ENCODE results near the gene SHB.
A peak's percentile ranks its signal among the peaks of the same experiment; 100 is the strongest.

SHB gene

GRCh38 chr9:38004809-38005560 lies 64.0 kb downstream of the SHB start:
- DNase-seq: no peak

GRCh38 chr9:38003946-38004808 lies 64.8 kb downstream of the SHB start:
- no peak for DNase-seq

DNA sequence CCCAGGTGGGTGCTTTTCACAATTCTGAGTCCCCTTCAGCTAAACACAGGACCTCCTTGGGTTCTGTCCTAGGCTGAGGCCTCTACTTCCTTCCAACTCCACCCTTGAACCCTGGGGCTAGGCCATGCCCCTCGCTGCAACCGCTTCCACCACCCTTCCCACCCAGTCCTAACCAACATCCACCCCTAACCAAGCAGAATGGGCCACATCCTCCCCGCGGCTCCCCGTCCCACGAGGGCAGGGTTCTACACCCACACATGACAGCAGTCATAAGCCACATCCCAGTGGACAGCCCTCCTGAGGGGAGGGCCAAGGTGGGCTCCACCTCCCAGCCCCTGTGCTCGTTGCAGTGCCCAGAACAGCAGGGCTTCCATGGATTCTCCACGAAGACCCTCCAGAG lies 65.8 kb downstream of the SHB start:
- DNase-seq: no peak

DNA sequence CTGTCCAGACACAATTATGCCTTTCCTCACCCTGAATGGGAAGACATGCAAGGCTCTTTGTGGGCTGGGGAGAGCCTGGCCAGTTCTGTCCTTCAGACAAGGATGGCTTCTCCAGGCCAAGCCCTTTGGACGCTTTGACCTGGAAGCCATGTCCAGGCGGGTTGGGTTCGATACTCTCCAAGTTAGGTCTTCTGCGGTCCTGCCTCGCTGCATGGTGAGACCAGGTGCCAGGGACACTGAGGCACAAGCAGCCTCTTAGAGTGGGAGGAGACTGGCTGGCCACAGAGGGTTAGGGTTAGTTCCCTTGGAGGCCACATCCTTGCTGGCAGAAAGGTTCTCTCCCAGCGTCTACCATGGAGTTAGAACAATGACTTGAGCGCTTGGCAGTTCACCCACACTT lies 67.6 kb downstream of the SHB start:
- no peak for DNase-seq

GRCh38 chr9:38000735-38001134 lies 68.3 kb downstream of the SHB start:
- no peak for DNase-seq

- no peak for DNase-seq
These were observed 68.7 kb downstream of the SHB start for GRCh38 chr9:38000332-38000731.

- DNase-seq: no peak
These were observed 69.3 kb downstream of the SHB start for GRCh38 chr9:37999588-38000189.

- DNase-seq: no peak
These were observed 70.0 kb downstream of the SHB start for GRCh38 chr9:37998881-37999587.

DNA sequence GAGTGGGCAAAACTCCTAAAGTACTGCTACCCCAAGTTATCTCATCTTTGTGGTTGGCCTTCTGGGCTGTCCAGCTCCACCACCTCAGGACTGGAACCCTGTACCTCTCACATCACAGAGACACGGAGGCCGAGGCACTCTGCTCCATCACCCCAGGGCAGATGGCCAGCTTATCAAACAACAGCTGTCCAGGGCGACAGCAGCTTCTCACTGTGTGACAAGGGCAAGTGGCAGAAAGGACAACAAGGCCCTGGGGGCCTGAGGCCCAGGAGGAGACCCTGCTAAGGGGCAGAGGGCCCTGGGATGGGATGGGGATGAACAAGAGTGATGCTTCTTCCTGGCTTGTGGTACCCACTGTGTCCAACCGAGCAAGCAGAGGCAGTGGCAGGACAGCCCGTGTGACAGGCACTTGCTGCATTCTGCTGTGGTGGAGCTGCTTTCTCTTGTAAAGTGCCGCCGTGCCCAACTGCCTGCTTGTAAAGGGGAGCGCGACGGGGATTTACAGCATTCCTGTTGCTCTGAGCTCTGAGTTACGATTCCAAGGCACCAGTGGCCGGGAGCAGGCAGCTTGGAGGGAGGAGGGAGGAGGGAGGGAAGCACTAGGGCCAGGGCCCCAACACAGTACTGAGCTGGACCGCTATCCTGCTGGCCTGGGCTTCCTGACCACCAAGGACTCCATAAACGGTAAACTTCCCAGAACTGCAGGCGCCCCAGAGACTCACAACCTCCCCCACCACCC lies 71.2 kb downstream of the SHB start:
- no peak for DNase-seq

DNA sequence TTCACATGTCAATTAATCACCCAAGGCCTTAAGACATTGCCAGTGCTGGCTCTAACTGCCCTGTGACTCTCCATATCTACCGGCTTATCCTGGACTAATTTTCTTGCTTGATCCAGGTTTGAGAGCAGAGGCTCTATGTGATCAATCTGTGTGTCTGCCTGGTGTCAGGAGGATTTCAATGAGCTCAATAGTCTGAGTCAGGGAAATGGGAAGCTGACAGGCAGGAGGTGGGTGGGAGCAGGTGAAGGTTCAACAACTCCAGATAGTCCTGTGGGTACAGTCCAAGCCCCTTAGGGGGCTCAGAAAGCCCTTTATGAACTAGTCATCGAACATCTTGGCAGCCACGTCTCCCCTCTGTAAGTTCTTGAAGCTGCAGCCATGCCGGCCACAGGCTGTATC lies 72.2 kb downstream of the SHB start:
- no peak for DNase-seq

GRCh38 chr9:37995961-37996818 lies 72.8 kb downstream of the SHB start:
- DNase-seq: peak; percentile 9 to 41

- no peak for DNase-seq
These were observed 73.7 kb downstream of the SHB start for GRCh38 chr9:37995348-37995737.

- DNase-seq: peak; percentile 78 to 84
These were observed 74.2 kb downstream of the SHB start for GRCh38 chr9:37994639-37995347.

GRCh38 chr9:37992924-37993349 lies 76.1 kb downstream of the SHB start:
- no peak for DNase-seq

- no peak for DNase-seq
These were observed 78.5 kb downstream of the SHB start for GRCh38 chr9:37990404-37991015.

DNA sequence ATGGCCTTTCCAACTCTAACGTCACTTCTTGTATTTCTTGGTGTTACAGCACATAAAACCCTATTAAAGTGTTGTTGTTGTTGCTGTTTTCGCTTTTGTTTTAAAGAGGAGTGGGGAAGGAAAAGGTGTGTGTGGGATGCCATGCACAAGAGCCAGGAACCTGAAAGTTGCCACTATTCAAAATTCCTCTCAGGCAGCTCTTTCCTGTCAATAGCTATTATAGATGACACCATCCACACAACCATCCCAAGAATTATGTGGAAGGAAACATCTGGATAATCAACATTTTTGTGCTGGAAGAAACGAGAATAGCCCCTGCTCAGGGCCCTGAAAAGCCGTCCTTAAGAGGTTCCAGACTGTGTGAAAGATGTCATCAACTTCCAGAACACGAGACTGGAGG lies 79.3 kb downstream of the SHB start:
- no peak for DNase-seq

- no peak for DNase-seq
These were observed 80.4 kb downstream of the SHB start for GRCh38 chr9:37988602-37989001.

DNA sequence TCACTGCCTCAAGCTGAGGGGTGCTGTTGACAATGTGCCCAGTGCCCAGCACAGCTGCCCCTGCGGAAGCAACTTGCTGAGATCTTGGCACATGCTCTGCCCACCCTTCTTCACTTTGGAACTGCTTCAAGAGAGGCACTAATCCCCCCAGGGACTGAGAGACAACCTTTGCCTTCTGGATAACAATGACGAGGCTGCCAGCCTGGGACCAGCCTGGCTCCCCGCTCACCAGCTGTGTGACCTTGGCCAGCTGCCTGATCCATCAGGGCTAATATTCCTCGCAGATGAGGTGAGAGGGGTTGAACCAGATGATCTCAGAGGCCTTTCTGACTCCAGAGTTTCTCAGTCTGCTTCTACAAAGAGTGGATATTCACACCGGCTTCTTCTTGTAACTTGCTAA lies 81.0 kb downstream of the SHB start:
- DNase-seq: no peak

DNA sequence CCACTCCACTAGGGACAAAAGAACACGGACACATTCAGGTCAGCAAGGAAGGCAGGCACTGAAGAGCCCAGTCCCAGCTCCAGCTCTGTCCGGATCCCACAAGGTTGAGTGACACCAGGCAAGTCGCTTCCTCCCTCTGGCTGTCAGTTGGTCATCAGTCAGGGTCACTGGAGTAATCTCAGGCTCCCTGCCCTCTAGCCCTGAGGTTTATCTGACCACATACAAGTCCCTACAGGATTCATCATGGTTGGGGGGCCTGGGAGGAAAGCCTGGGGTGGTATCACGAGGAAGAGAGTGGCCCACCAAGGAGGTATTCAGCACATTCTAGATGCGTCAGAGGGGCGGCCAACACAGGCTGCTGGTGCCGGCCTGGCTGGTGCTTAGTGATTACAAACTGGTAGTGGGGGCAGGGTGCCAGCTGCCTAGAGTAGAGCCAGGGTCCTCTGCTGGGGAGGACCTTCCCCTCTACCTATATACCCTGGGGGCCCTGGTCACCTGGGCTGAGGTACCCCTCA lies 81.5 kb downstream of the SHB start:
- peak in 1 of 2 experiments; percentile 21 for DNase-seq

DNA sequence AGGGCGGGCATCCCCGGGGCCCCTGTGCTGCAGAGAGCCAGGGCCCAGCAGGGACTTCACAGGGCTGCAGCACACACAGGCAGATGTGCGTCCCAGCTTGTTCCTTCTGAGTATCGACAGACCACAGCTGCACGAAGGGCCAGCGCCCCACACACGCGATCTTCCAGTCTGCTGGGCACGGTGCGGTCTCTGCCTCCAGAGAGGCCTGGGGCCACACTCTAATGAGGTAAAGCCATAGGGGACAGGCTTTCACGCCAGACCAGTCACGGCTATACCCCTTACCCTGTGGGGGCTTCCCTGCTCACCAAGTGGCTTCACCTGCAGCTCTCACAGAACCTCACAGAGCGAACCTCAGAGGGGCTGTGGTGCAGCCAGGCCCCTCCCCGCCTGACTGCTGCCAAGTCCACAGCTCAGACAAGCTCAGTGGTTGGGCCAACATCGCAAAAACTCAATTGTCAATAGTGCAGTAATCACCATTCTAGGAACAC lies 82.2 kb downstream of the SHB start:
- no peak for DNase-seq

Data from SHP77 (cell line).